Measurements from ENCODE around the gene NACAD.

NACAD gene

GRCh38 chr7:45037876-45038275, 50.9 kb downstream of the NACAD start:
- TF ChIP-seq ZNF214 (tag by site-specific recombination; IDR thresholded peaks at IDR 0.05; ENCODE audit: borderline replicate concordance) = no peak
- TF ChIP-seq ZNF169 (tag by site-specific recombination; IDR thresholded peaks at IDR 0.05) = no peak
- no peak for TF ChIP-seq ZBTB48 (tag by site-specific recombination; IDR thresholded peaks at IDR 0.05)
- TF ChIP-seq ZNF211 (tag by site-specific recombination; IDR thresholded peaks at IDR 0.05; ENCODE audit: low read depth) = no peak
- TF ChIP-seq ZNF473 (tag by site-specific recombination; IDR thresholded peaks at IDR 0.05) = no peak
- TF ChIP-seq ZFP69B (tag by site-specific recombination; IDR thresholded peaks at IDR 0.05) = no peak
- no peak for TF ChIP-seq ZNF561 (tag by site-specific recombination; IDR thresholded peaks at IDR 0.05; ENCODE audit: borderline replicate concordance)
- TF ChIP-seq, protein P1, sequence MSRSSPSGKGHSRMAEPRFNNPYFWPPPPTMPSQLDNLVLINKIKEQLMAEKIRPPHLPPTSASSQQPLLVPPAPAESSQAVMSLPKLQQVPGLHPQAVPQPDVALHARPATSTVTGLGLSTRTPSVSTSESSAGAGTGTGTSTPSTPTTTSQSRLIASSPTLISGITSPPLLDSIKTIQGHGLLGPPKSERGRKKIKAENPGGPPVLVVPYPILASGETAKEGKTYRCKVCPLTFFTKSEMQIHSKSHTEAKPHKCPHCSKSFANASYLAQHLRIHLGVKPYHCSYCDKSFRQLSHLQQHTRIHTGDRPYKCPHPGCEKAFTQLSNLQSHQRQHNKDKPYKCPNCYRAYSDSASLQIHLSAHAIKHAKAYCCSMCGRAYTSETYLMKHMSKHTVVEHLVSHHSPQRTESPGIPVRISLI (tag by site-specific recombination; IDR thresholded peaks at IDR 0.05) = no peak
- TF ChIP-seq, protein P2, sequence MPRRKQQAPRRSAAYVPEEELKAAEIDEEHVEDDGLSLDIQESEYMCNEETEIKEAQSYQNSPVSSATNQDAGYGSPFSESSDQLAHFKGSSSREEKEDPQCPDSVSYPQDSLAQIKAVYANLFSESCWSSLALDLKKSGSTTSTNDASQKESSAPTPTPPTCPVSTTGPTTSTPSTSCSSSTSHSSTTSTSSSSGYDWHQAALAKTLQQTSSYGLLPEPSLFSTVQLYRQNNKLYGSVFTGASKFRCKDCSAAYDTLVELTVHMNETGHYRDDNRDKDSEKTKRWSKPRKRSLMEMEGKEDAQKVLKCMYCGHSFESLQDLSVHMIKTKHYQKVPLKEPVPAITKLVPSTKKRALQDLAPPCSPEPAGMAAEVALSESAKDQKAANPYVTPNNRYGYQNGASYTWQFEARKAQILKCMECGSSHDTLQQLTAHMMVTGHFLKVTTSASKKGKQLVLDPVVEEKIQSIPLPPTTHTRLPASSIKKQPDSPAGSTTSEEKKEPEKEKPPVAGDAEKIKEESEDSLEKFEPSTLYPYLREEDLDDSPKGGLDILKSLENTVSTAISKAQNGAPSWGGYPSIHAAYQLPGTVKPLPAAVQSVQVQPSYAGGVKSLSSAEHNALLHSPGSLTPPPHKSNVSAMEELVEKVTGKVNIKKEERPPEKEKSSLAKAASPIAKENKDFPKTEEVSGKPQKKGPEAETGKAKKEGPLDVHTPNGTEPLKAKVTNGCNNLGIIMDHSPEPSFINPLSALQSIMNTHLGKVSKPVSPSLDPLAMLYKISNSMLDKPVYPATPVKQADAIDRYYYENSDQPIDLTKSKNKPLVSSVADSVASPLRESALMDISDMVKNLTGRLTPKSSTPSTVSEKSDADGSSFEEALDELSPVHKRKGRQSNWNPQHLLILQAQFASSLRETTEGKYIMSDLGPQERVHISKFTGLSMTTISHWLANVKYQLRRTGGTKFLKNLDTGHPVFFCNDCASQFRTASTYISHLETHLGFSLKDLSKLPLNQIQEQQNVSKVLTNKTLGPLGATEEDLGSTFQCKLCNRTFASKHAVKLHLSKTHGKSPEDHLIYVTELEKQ (tag by site-specific recombination; IDR thresholded peaks at IDR 0.05; ENCODE audit: borderline replicate concordance) = no peak
- H3K36me3 ChIP-seq (ENCODE audit: control insufficient read depth in 2 of 2, insufficient read depth in 1 of 2, low read length in 2 of 2) = peaks cover 14 to 22% of the 10 kb centered on the region in 2 experiments
- ChIA-PET CTCF (no interaction called here), POLR2A (no interaction called here)
- H3K9me3 ChIP-seq (ENCODE audit: control insufficient read depth, insufficient read depth, low read depth, low read length) = no peaks in the 10 kb centered on the region
- no peak overlapping the region for H3K4me3 ChIP-seq (ENCODE audit: low read depth, low read length)
- H3K4me1 ChIP-seq (ENCODE audit: control insufficient read depth, insufficient read depth, low read length) = no peaks in the 10 kb centered on the region; the same call in 1 of the 2 replicates
- H3K27ac ChIP-seq (ENCODE audit: extremely low read depth, low read depth, low read length) = no peak overlapping the region

DNA sequence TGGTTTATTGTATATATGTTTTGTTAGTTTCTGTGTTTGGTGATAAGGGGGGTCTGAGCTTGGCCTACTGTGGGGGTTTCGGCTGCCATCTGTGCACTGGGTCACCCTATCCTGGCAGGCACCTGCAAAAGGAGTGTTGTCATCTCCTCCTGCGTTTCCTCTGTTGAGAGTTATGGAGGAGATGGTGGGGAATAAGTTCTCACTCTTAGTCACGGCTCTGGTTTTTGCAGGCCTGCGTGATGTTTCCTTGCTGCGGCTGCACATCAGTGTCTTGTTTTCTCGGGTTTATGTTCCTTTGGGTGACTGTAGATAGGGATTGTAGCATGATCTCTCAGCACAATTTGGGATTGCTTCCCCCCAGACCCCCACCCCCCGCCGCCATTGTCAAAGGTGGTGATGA, 52.0 kb downstream of the NACAD start:
- ChIA-PET POLR2A (interaction anchor here (1.0 to 1.8 kb wide), 2 partner anchors 36 to 37 kb away, joined by 4 to 9 read pairs; no protein-coding TSS in a partner anchor), CTCF (no interaction called here)
- no peak overlapping the region for H3K4me3 ChIP-seq (ENCODE audit: low read depth, low read length)

GRCh38 chr7:45036317-45036716, 52.5 kb downstream of the NACAD start:
- ChIA-PET POLR2A (interaction anchor here (1.8 kb wide), 1 partner anchor 35 kb away, joined by 4 read pairs; no protein-coding TSS in a partner anchor), CTCF (interaction anchor here (1.1 kb wide), 1 partner anchor 9 kb away, joined by 5 read pairs; no protein-coding TSS in a partner anchor)
- H3K4me3 ChIP-seq (ENCODE audit: low read depth, low read length) = no peak overlapping the region
- peaks cover 4 to 18% of the 10 kb centered on the region in 2 experiments; a peak in 2 of 3 replicates for H3K36me3 ChIP-seq (ENCODE audit: control insufficient read depth in 2 of 2, insufficient read depth in 1 of 2, low read length in 2 of 2)
- H3K9me3 ChIP-seq (ENCODE audit: control insufficient read depth, insufficient read depth, low read depth, low read length) = no peaks in the 10 kb centered on the region
- H3K27ac ChIP-seq (ENCODE audit: extremely low read depth, low read depth, low read length) = no peak overlapping the region
- H3K4me1 ChIP-seq (ENCODE audit: control insufficient read depth, insufficient read depth, low read length) = no peaks in the 10 kb centered on the region; the same call in 1 of the 2 replicates
- TF ChIP-seq MYNN (tag by site-specific recombination; IDR thresholded peaks at IDR 0.05; ENCODE audit: borderline replicate concordance) (no peak), ZNF423 (tag by site-specific recombination; IDR thresholded peaks at IDR 0.05) (no peak), HOXC10 (CRISPR knock-in tag; IDR thresholded peaks at IDR 0.05) (no peak), ZNF341 (tag by site-specific recombination; IDR thresholded peaks at IDR 0.05; ENCODE audit: low read depth) (no peak), ZNF776 (tag by site-specific recombination; IDR thresholded peaks at IDR 0.05; ENCODE audit: borderline replicate concordance) (no peak), ZNF354C (tag by site-specific recombination; IDR thresholded peaks at IDR 0.05; ENCODE audit: borderline replicate concordance, low read depth) (no peak)

More for the DNA sequence above, 52.0 kb downstream of the NACAD start:
- Histone ChIP-seq H3K27ac (ENCODE audit: extremely low read depth, low read depth, low read length) (no peak overlapping the region), H3K9me3 (ENCODE audit: control insufficient read depth, insufficient read depth, low read depth, low read length) (no peaks in the 10 kb centered on the region), H3K36me3 (ENCODE audit: control insufficient read depth in 2 of 2, insufficient read depth in 1 of 2, low read length in 2 of 2) (peaks cover 6 to 22% of the 10 kb centered on the region in 2 experiments; a peak in 2 of 3 replicates), H3K4me1 (ENCODE audit: control insufficient read depth, insufficient read depth, low read length) (no peaks in the 10 kb centered on the region; the same call in 1 of the 2 replicates)
- no peak for TF ChIP-seq ZNF768 (tag by site-specific recombination; IDR thresholded peaks at IDR 0.05)
- no peak for TF ChIP-seq ZNF670 (tag by site-specific recombination; IDR thresholded peaks at IDR 0.05; ENCODE audit: low read depth)

Data from HEK293 (cell line).